GM12878 (cell line): ENCODE measurements around the gene METTL14. TPM values are rescaled to one million over a fixed set of nuclear protein-coding genes. Genes with fewer than 3 reads are reported as not detected.

Experiments
- ATAC-seq: fragments of 200-7000 bp; cut with Tn5 transposase; 3 replicates; pipeline ENCODE4 v1.9.1; 2020; ENCODE audit warnings: mild to moderate bottlenecking, moderate library complexity
- BruUV-seq: library from RNA; stranded (reverse); fragments of 400-500 nt; replicated peaks from 2 replicates; lab custom pipeline; 2021; lab: Mats Ljungman, UMichigan
- CTCF ChIA-PET: fragments of 300-600 bp; sonication (Branson Sonifier 250); formaldehyde crosslinking; extraction: SDS; loops from one replicate; lab custom pipeline; 2021; ENCODE audit warnings: inconsistent platforms; lab: Yijun Ruan, JAX
- POLR2A ChIA-PET: fragments of 350-600 bp; formaldehyde crosslinking; extraction: SDS; loops from one replicate; lab custom pipeline; 2021; ENCODE audit warnings: inconsistent platforms; lab: Charles Lee
- RAD21 ChIA-PET: fragments of 300-600 bp; sonication (Branson Sonifier 250); formaldehyde crosslinking; loops from one replicate; lab custom pipeline; 2023; ENCODE audit warnings: antibody characterized with exemption; ENCODE audit not compliant: unreplicated experiment; lab: Charles Lee
- SMC1A ChIA-PET: fragments of 300-600 bp; sonication (Branson Sonifier 250); formaldehyde crosslinking; loops from one replicate; lab custom pipeline; 2023; ENCODE audit not compliant: unreplicated experiment, uncharacterized antibody; lab: Charles Lee
- DNase-seq: peaks from one replicate; pipeline ENCODE4 v3.0.0-alpha.2; 2011; ENCODE audit warnings: low read depth, low spot score
- FAIRE-seq: peaks from 3 replicates; lab custom pipeline; 2011; peaks lifted over from hg19 to GRCh38; lab: Jason Lieb, UNC
- H2AFZ ChIP-seq: 2 replicates; pipeline ENCODE4 v1.6.0; 2011; ENCODE audit warnings: low read depth, low read length, control low read depth; ENCODE audit not compliant: control insufficient read depth
- H3K27ac ChIP-seq: 2 replicates; pipeline ENCODE4 v1.5.1; 2011; ENCODE audit warnings: control low read depth; ENCODE audit not compliant: control insufficient read depth, insufficient read depth
- H3K27me3 ChIP-seq, 2 experiments: replicated peaks in 1 of 2; 2 replicates each; pipeline versions ENCODE4 v1.6.0 to v1.6.1; 2011; ENCODE audit warnings: low read length in 1 of 2; ENCODE audit not compliant: control insufficient read depth in 2 of 2, insufficient read depth in 2 of 2
- H3K36me3 ChIP-seq, 2 experiments: 2 replicates each; pipeline ENCODE4 v1.5.1; 2011; ENCODE audit warnings: low read length in 1 of 2; ENCODE audit not compliant: control insufficient read depth in 2 of 2, insufficient read depth in 2 of 2
- H3K4me1 ChIP-seq: 2 replicates; pipeline ENCODE4 v1.6.1; 2011; ENCODE audit warnings: mild to moderate bottlenecking, low read length, moderate library complexity, mixed read lengths; ENCODE audit not compliant: control insufficient read depth, insufficient read depth
- H3K4me2 ChIP-seq: 2 replicates; pipeline ENCODE4 v1.6.0; 2011; ENCODE audit warnings: control low read depth; ENCODE audit not compliant: control insufficient read depth, insufficient read depth
- H3K4me3 ChIP-seq: fragments of 200-600 bp; sonication (generic); 2 replicates; pipeline ENCODE4 v1.5.1; 2016
- H3K79me2 ChIP-seq: 2 replicates; pipeline ENCODE4 v1.6.0; 2011; ENCODE audit warnings: low read length; ENCODE audit not compliant: control insufficient read depth, insufficient read depth
- H3K9ac ChIP-seq: 2 replicates; pipeline ENCODE4 v1.8.0; 2011; ENCODE audit warnings: low read length, control low read depth, mixed read lengths; ENCODE audit not compliant: control insufficient read depth, insufficient read depth
- H3K9me3 ChIP-seq: replicated peaks from 3 replicates; pipeline ENCODE4 v1.5.1; 2011; ENCODE audit warnings: mild to moderate bottlenecking, low read length; ENCODE audit not compliant: control insufficient read depth, insufficient read depth
- H4K20me1 ChIP-seq: 2 replicates; pipeline ENCODE4 v1.6.0; 2011; ENCODE audit not compliant: control insufficient read depth, insufficient read depth
- CEBPB ChIP-seq, 2 experiments: fragments of 150-350 bp in 1 of 2; IDR thresholded peaks; 2 replicates each; pipeline ENCODE4 v1.6.1; 2012 to 2014; ENCODE audit warnings: low read depth in 2 of 2, low read length in 2 of 2, borderline replicate concordance in 1 of 2, inconsistent platforms in 1 of 2
- CREM ChIP-seq: IDR thresholded peaks from 2 replicates; pipeline ENCODE4 v1.6.1; 2014; ENCODE audit warnings: antibody characterized with exemption, low read depth
- EED ChIP-seq: sonication (generic); IDR thresholded peaks from 2 replicates; pipeline ENCODE4 v1.6.1; 2016; ENCODE audit warnings: antibody characterized with exemption, low read depth
- FOS ChIP-seq: IDR thresholded peaks from 3 replicates; pipeline ENCODE4 v1.6.1; 2011; ENCODE audit warnings: borderline replicate concordance; ENCODE audit not compliant: insufficient read length; ENCODE audit errors: extremely low read depth
- FOXK2 ChIP-seq: fragments of 450-650 bp; IDR thresholded peaks from 2 replicates; pipeline ENCODE4 v1.6.1; 2017; ENCODE audit warnings: mild to moderate bottlenecking, moderate library complexity
- GABPA ChIP-seq: IDR thresholded peaks from 2 replicates; pipeline ENCODE4 v1.6.1; 2014; ENCODE audit warnings: antibody characterized with exemption, low read depth, mild to moderate bottlenecking, inconsistent platforms
- HCFC1 ChIP-seq: fragments of 150-350 bp; IDR thresholded peaks from 2 replicates; pipeline ENCODE4 v1.6.1; 2014; ENCODE audit warnings: low read length
- MTA3 ChIP-seq: IDR thresholded peaks from 2 replicates; pipeline ENCODE4 v1.6.1; 2012; ENCODE audit warnings: low read length, inconsistent platforms, borderline replicate concordance
- MYC ChIP-seq: IDR thresholded peaks from 2 replicates; pipeline ENCODE4 v1.6.1; 2011; ENCODE audit warnings: mild to moderate bottlenecking, low read length, moderate library complexity, inconsistent platforms; ENCODE audit not compliant: insufficient read depth, insufficient replicate concordance, insufficient read length, severe bottlenecking
- NKRF ChIP-seq: fragments of 450-650 bp; conservative IDR thresholded peaks from 2 replicates; pipeline ENCODE4 v1.6.1; 2017; ENCODE audit warnings: mild to moderate bottlenecking, moderate library complexity
- PKNOX1 ChIP-seq: fragments of 450-650 bp; IDR thresholded peaks from 2 replicates; pipeline ENCODE4 v1.6.1; 2016; ENCODE audit warnings: mild to moderate bottlenecking
- POLR2A ChIP-seq: IDR thresholded peaks from 2 replicates; pipeline ENCODE4 v1.6.1; 2011; ENCODE audit warnings: low read depth, mild to moderate bottlenecking, low read length
- PRDM15 ChIP-seq: fragments of 450-650 bp; formaldehyde crosslinking; IDR thresholded peaks from 2 replicates; pipeline ENCODE4 v1.4.0; 2020; ENCODE audit warnings: mild to moderate bottlenecking, moderate library complexity
- ZNF592 ChIP-seq: fragments of 450-650 bp; IDR thresholded peaks from 2 replicates; pipeline ENCODE4 v1.6.1; 2017; ENCODE audit warnings: mild to moderate bottlenecking, moderate library complexity
- WGBS: methylation state at CpG from one replicate; pipeline ENCODE4 v1.1.6; 2016; ENCODE audit warnings: low lambda C conversion rate; ENCODE audit not compliant: insufficient replicate concordance, insufficient coverage; ENCODE audit errors: missing lambda C conversion rate; 5-methylcytosine and 5-hydroxymethylcytosine counted together
- in situ Hi-C: fragments of 300-500 bp; cut with MboI; formaldehyde crosslinking; loops from 9 replicates; pipeline ENCODE4 v1.14.3; 2018; ENCODE audit warnings: mixed read lengths
- intact Hi-C: fragments of 100-400 bp; cut with micrococcal nuclease; formaldehyde crosslinking; loops from one replicate; pipeline ENCODE4 v1.14.2; 2022; ENCODE audit not compliant: unreplicated experiment
- polyA plus RNA-seq, 11 experiments: library from polyadenylated mRNA; depleted of rRNA in 4 of 11; unstranded in 6 of 11; stranded (reverse) in 5 of 11; fragments of >200 nt; fragmentation: Nextera tagmentation in 4 of 11; fragmentation: Illumina TruSeq in 1 of 11; extraction: Ambion mirVana in 4 of 11; extraction: Trizol in 1 of 11; gene quantifications; 1 replicate in 1 of 11; 2 replicates in 10 of 11; pipeline versions ENCODE4 v1.2.1 to v1.2.3, GENCODE V29; 2011 to 2016; ENCODE audit warnings: inconsistent platforms in 2 of 11, missing spikeins in 2 of 11, low read depth in 1 of 11
- total RNA-seq, 4 experiments: library from RNA; depleted of rRNA in 3 of 4; stranded (reverse); fragments of >200 nt in 3 of 4; fragmentation: Illumina TruSeq in 1 of 4; extraction: Trizol in 1 of 4; gene quantifications; 2 replicates each; pipeline versions ENCODE4 v1.2.1 to v1.2.3, GENCODE V29; 2013 to 2021

METTL14 gene
- total and polyA plus RNA-seq, 10 of the 15 experiments (the other 5 are each of a cell fraction or from before 2014, with no cell fraction given), result 11.2 to 44.9 (median 27.6) TPM

GRCh38 chr4:118759481-118759880, 74.3 kb downstream of the METTL14 start:
- POLR2A ChIA-PET, result no interaction called here
- CTCF ChIA-PET, result interaction anchor here (1.0 to 1.5 kb wide), 5 partner anchors 12 to 132 kb away, joined by 3 to 7 read pairs (median 4); partner anchors contain the start of gene SEC24D
- RAD21 ChIA-PET, result interaction anchor here (0.8 kb wide), 1 partner anchor 11 kb away, joined by 3 read pairs; no protein-coding TSS in a partner anchor
- Histone ChIP-seq H3K4me1 (peaks cover 13% of the 10 kb centered on the region), H3K4me3 (no peak overlapping the region), H3K9ac (no peak overlapping the region), H3K9me3 (no peaks in the 10 kb centered on the region), H3K36me3 (peaks cover 0 to 24% of the 10 kb centered on the region in 2 experiments; a peak in 3 of 4 replicates), H2AFZ (no peak overlapping the region), H3K79me2 (peaks cover 2% of the 10 kb centered on the region; the same call in 1 of the 2 replicates), H4K20me1 (no peaks in the 10 kb centered on the region), H3K27ac (no peak overlapping the region), H3K4me2 (no peak overlapping the region), H3K27me3 (no peaks in the 10 kb centered on the region)
- DNase-seq, result no peak
- ATAC-seq, result no peak
- no TSS peak for BruUV-seq
- SMC1A ChIA-PET, result interaction anchor here (1.0 to 1.4 kb wide), 3 partner anchors 10 to 129 kb away, joined by 3 to 5 read pairs (median 4); partner anchors contain the start of gene SYNPO2
- WGBS, result 13% methylated on average over 2 of the region's 2 CpGs
- intact Hi-C loops (no loop called here), in situ Hi-C loops (no loop called here)
- no peak for FAIRE-seq
- TF ChIP-seq ZNF592 (no peak), FOXK2 (no peak), FOS (no peak), HCFC1 (no peak), CREM (no peak), CEBPB (IDR thresholded peaks at IDR 0.05; ENCODE audit: borderline replicate concordance in 1 of 2, low read depth in 2 of 2, low read length in 2 of 2) (no peak), GABPA (no peak), PKNOX1 (no peak), MYC (no peak), PRDM15 (CRISPR knock-in tag) (no peak), POLR2A (no peak), EED (no peak), NKRF (no peak), MTA3 (no peak)
